H1 (cell line): ENCODE data around the gene SERPINB12. TPM values are rescaled to one million over a fixed set of nuclear protein-coding genes. Genes with fewer than 3 reads are reported as not detected.

ENCODE experiments used
- CHD7 ChIP-seq: fragments of 300-600 bp; sonication (generic); IDR thresholded peaks from 2 replicates; pipeline ENCODE4 v1.7.1; 2012; ENCODE audit warnings: low read length, moderate library complexity, mild to moderate bottlenecking, inconsistent platforms; ENCODE audit not compliant: insufficient replicate concordance
- NRF1 ChIP-seq: IDR thresholded peaks from 2 replicates; pipeline ENCODE4 v1.6.1; 2011; ENCODE audit warnings: mild to moderate bottlenecking, low read depth, low read length, improper control_type of control experiment
- POLR2AphosphoS5 ChIP-seq: IDR thresholded peaks from 2 replicates; pipeline ENCODE4 v1.6.1; 2011; ENCODE audit warnings: low read depth, low read length
- RBBP5 ChIP-seq: IDR thresholded peaks from 2 replicates; pipeline ENCODE4 v1.7.1; 2012; ENCODE audit warnings: low read depth, mild to moderate bottlenecking, inconsistent platforms, low read length, moderate library complexity, borderline replicate concordance
- RNF2 ChIP-seq: fragments of 200-900, 300-1000 bp; sonication (generic); IDR thresholded peaks from 2 replicates; pipeline ENCODE4 v1.7.1; 2016; ENCODE audit warnings: borderline replicate concordance, low read depth, mild to moderate bottlenecking, antibody characterized with exemption, low read length; ENCODE audit not compliant: poor library complexity, severe bottlenecking; ENCODE audit errors: missing control alignments
- SP2 ChIP-seq: IDR thresholded peaks from 2 replicates; pipeline ENCODE4 v1.6.1; 2012; ENCODE audit warnings: mild to moderate bottlenecking, low read length, inconsistent platforms
- SP4 ChIP-seq: IDR thresholded peaks from 2 replicates; pipeline ENCODE4 v1.6.1; 2012; ENCODE audit warnings: low read length, inconsistent platforms
- ZNF274 ChIP-seq: IDR thresholded peaks from 2 replicates; pipeline ENCODE4 v1.7.0; 2012; ENCODE audit warnings: low read length, borderline replicate concordance; ENCODE audit errors: extremely low read depth
- polyA plus RNA-seq, 7 experiments: library from polyadenylated mRNA; depleted of rRNA in 3 of 7; stranded (reverse) in 5 of 7; unstranded in 2 of 7; fragments of >200 nt in 5 of 7; fragments of 200-250 nt in 2 of 7; gene quantifications; 1 replicate in 5 of 7; 2 replicates in 1 of 7; 4 replicates in 1 of 7; pipeline versions ENCODE4 v1.2.1 to v1.2.3, GENCODE V29; 2011 to 2013; ENCODE audit warnings: missing spikeins in 2 of 7, mixed read lengths in 2 of 7
- total RNA-seq: library from RNA; stranded (reverse); fragmentation: NEBNext Ultra II Directional; extraction: Animal tissue kit (Norgen Biotek cat#: 25700); gene quantifications from 2 replicates; pipeline ENCODE4 v1.2.1, GENCODE V29; 2021

SERPINB12 gene
- total and polyA plus RNA-seq, 2 of the 8 experiments (the other 6 are each of a cell fraction or from before 2014, with no cell fraction given), result not detected

- no peak for TF ChIP-seq CHD7
- TF ChIP-seq ZNF274, result no peak
- TF ChIP-seq NRF1, result no peak
- TF ChIP-seq SP2, result no peak
- no peak for TF ChIP-seq SP4
- no peak for TF ChIP-seq RNF2
- no peak for TF ChIP-seq POLR2AphosphoS5
- no peak for TF ChIP-seq RBBP5
Observed at GRCh38 chr18:63617049-63617914, 75.1 kb downstream of the SERPINB12 start (continued).
